HepG2 (cell line): ENCODE results near the gene EPC1. TPM values are rescaled to one million over a fixed set of nuclear protein-coding genes. Genes with fewer than 3 reads are reported as not detected.

Experiments
- ATAC-seq: fragments of 200-7000 bp; cut with Tn5 transposase; 3 replicates; pipeline ENCODE4 v1.9.1; 2020; ENCODE audit warnings: mild to moderate bottlenecking, moderate library complexity
- BruUV-seq: library from RNA; stranded (reverse); fragments of 400-500 nt; replicated peaks from 2 replicates; lab custom pipeline; 2021; lab: Mats Ljungman, UMichigan
- CTCF ChIA-PET: fragments of 300-600 bp; formaldehyde crosslinking; extraction: SDS; loops from one replicate; lab custom pipeline; 2021; ENCODE audit warnings: low total read pairs, inconsistent platforms, low intra/inter-chr PET ratio; lab: Yijun Ruan, JAX
- POLR2A ChIA-PET: fragments of 350-600 bp; sonication (Branson Sonifier 250); formaldehyde crosslinking; loops from one replicate; lab custom pipeline; 2020; ENCODE audit warnings: antibody characterized with exemption, inconsistent platforms; lab: Yijun Ruan, JAX
- DNase-seq: peaks from one replicate; pipeline ENCODE4 v3.0.0-alpha.2; 2015; ENCODE audit warnings: low spot score
- FAIRE-seq: peaks from 3 replicates; lab custom pipeline; 2011; peaks lifted over from hg19 to GRCh38; lab: Jason Lieb, UNC
- H2AFZ ChIP-seq: one replicate; pipeline ENCODE4 v1.6.1; 2011; ENCODE audit warnings: low read length, inconsistent platforms
- H3K27ac ChIP-seq: fragments of 300-600 bp; 3 replicates; pipeline ENCODE4 v1.8.0; 2011; ENCODE audit warnings: mixed run types, mild to moderate bottlenecking, mixed read lengths, low read length, inconsistent platforms; ENCODE audit not compliant: insufficient read depth; ENCODE audit errors: extremely low read length
- H3K27me3 ChIP-seq, 2 experiments: fragments of 200-600 bp in 1 of 2; 2 replicates in 1 of 2; 3 replicates in 1 of 2; pipeline versions ENCODE4 v1.6.0 to v1.8.0; 2011; ENCODE audit warnings: low read length in 2 of 2, mild to moderate bottlenecking in 2 of 2, moderate library complexity in 2 of 2, inconsistent platforms in 1 of 2; ENCODE audit not compliant: insufficient read depth in 2 of 2, control insufficient read depth in 1 of 2
- H3K36me3 ChIP-seq, 2 experiments: fragments of 200-600 bp in 1 of 2; replicated peaks in 1 of 2; 2 replicates in 1 of 2; 3 replicates in 1 of 2; pipeline versions ENCODE4 v1.5.1 to v1.8.0; 2011; ENCODE audit warnings: low read length in 2 of 2, inconsistent platforms in 1 of 2; ENCODE audit not compliant: insufficient read depth in 2 of 2, control insufficient read depth in 1 of 2
- H3K4me1 ChIP-seq: 2 replicates; pipeline ENCODE4 v1.5.1; 2012; ENCODE audit warnings: low read length, inconsistent platforms; ENCODE audit not compliant: insufficient read depth
- H3K4me2 ChIP-seq: 2 replicates; pipeline ENCODE4 v1.6.0; 2011; ENCODE audit warnings: low read depth, low read length, inconsistent platforms
- H3K4me3 ChIP-seq, 3 experiments: fragments of 200-600 bp in 1 of 3; sonication (generic), shearing (Covaris generic) in 1 of 3; replicated peaks in 1 of 3; 2 replicates each; pipeline ENCODE4 v1.5.1; 2011 to 2016; ENCODE audit warnings: low read length in 3 of 3, inconsistent platforms in 2 of 3, low read depth in 2 of 3, mild to moderate bottlenecking in 2 of 3, control low read depth in 1 of 3, mixed read lengths in 1 of 3; ENCODE audit not compliant: insufficient read depth in 1 of 3
- H3K79me2 ChIP-seq: one replicate; pipeline ENCODE4 v1.6.1; 2011; ENCODE audit warnings: low read length, inconsistent platforms; ENCODE audit not compliant: insufficient read depth
- H3K9ac ChIP-seq: 2 replicates; pipeline ENCODE4 v1.6.0; 2011; ENCODE audit warnings: mild to moderate bottlenecking, low read depth, low read length, inconsistent platforms; ENCODE audit not compliant: insufficient read depth
- H3K9me3 ChIP-seq: 2 replicates; pipeline ENCODE4 v1.5.1; 2012; ENCODE audit warnings: mild to moderate bottlenecking, low read length
- H4K20me1 ChIP-seq: 2 replicates; pipeline ENCODE4 v1.6.0; 2011; ENCODE audit warnings: inconsistent platforms, mild to moderate bottlenecking, low read length, moderate library complexity; ENCODE audit not compliant: insufficient read depth
- IKZF1 ChIP-seq: fragments of 450-650 bp; IDR thresholded peaks from 2 replicates; pipeline ENCODE4 v1.7.1; 2016
- PHF8 ChIP-seq: sonication (generic); formaldehyde crosslinking; IDR thresholded peaks from 2 replicates; pipeline ENCODE4 v1.5.0; 2020; ENCODE audit warnings: missing genetic modification reagents
- POLR2G ChIP-seq: fragments of 200-400 bp; formaldehyde crosslinking; IDR thresholded peaks from 2 replicates; pipeline ENCODE4 v1.6.1; 2018; ENCODE audit warnings: mild to moderate bottlenecking, low read depth, low read length, moderate library complexity
- RBM22 ChIP-seq: fragments of 200-400 bp; formaldehyde crosslinking; optimal IDR thresholded peaks from 2 replicates; pipeline ENCODE3; 2017; ENCODE audit warnings: mild to moderate bottlenecking, low read length, moderate library complexity
- SCMH1 ChIP-seq: sonication (generic); formaldehyde crosslinking; IDR thresholded peaks from 2 replicates; pipeline ENCODE4 v1.9.0; 2021; ENCODE audit warnings: missing genetic modification reagents, mild to moderate bottlenecking, borderline replicate concordance
- TEAD3 ChIP-seq: optimal IDR thresholded peaks from 2 replicates; pipeline ENCODE3; 2016; ENCODE audit warnings: borderline replicate concordance
- ZBTB3 ChIP-seq: sonication (generic); formaldehyde crosslinking; IDR thresholded peaks from 2 replicates; pipeline ENCODE4 v1.4.0; 2020; ENCODE audit warnings: low read depth, mild to moderate bottlenecking, moderate library complexity, missing genetic modification reagents, borderline replicate concordance
- ZNF136 ChIP-seq: sonication (generic); formaldehyde crosslinking; IDR thresholded peaks from 2 replicates; pipeline ENCODE4 v1.8.1; 2022; ENCODE audit warnings: low read depth, mild to moderate bottlenecking, moderate library complexity, missing genetic modification reagents
- ZNF367 ChIP-seq: sonication (generic); formaldehyde crosslinking; IDR thresholded peaks from 2 replicates; pipeline ENCODE4 v1.4.0; 2020; ENCODE audit warnings: missing genetic modification reagents, borderline replicate concordance
- ZNF549 ChIP-seq: sonication (generic); formaldehyde crosslinking; IDR thresholded peaks from 2 replicates; pipeline ENCODE4 v1.5.0; 2020; ENCODE audit warnings: missing genetic modification reagents
- WGBS: methylation state at CpG from one replicate; pipeline ENCODE4 v1.1.6; 2017; ENCODE audit warnings: low lambda C conversion rate; 5-methylcytosine and 5-hydroxymethylcytosine counted together
- in situ Hi-C: cut with HindIII; loops from 2 replicates; pipeline ENCODE4 v1.10.0; 2017; ENCODE audit warnings: low pct_unique_long_range_greater_than_20kb; ENCODE audit not compliant: extremely low pct_ligation_motif_present
- intact Hi-C: fragments of 100-400 bp; cut with micrococcal nuclease; formaldehyde crosslinking; loops from one replicate; pipeline ENCODE4 v1.10.0; 2022; ENCODE audit not compliant: unreplicated experiment
- polyA plus RNA-seq, 8 experiments: library from polyadenylated mRNA; depleted of rRNA in 3 of 8; stranded (reverse) in 7 of 8; unstranded in 1 of 8; fragments of >200 nt; fragmentation: Illumina TruSeq in 4 of 8; extraction: Trizol in 4 of 8; gene quantifications; 2 replicates each; pipeline versions ENCODE4 v1.2.1 to v1.2.3, GENCODE V29; 2011 to 2016; ENCODE audit warnings: low read depth in 4 of 8, missing spikeins in 1 of 8, mixed read lengths in 1 of 8; ENCODE audit not compliant: insufficient read depth in 1 of 8
- total RNA-seq, 5 experiments: library from RNA; depleted of rRNA; stranded (reverse); fragments of >200 nt; fragmentation: Illumina TruSeq; extraction: Trizol; gene quantifications; 2 replicates each; pipeline ENCODE4 v1.2.3, GENCODE V29; 2016; ENCODE audit warnings: low read depth in 1 of 5

EPC1 gene
- total and polyA plus RNA-seq, 2 of the 13 experiments (the other 11 are each of a cell fraction or from before 2014, with no cell fraction given), result 28.7 to 44.2 TPM

DNA sequence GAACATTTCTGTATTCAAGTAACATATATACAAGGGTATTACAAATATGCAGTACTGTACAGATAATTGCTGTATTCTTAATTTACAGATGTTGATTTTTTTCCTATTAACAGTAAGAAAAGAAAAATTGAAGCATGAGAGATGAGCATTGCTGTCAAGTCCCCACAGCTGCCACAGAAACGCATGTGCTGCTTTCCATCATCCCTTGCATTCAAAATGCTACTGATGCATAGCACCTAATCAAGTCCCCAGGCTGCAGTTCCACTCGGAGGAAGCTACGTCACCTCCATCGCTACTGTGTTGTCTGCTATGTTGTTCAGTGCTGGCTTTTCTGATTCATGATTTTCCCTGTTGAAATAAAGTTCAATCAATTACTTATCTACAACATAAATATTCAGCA, 78.2 kb downstream of the EPC1 start:
- in situ Hi-C loops, result no loop called here
- Histone ChIP-seq H3K9me3 (no peaks in the 10 kb centered on the region), H3K27me3 (no peaks in the 10 kb centered on the region), H4K20me1 (no peaks in the 10 kb centered on the region), H2AFZ (no peak overlapping the region), H3K9ac (no peak overlapping the region), H3K27ac (no peak overlapping the region), H3K4me3 (no peak overlapping the region), H3K4me1 (no peaks in the 10 kb centered on the region), H3K79me2 (no peaks in the 10 kb centered on the region), H3K36me3 (peaks cover 12 to 46% of the 10 kb centered on the region in 2 experiments), H3K4me2 (no peak overlapping the region)
- CTCF ChIA-PET, result no interaction called here
- POLR2A ChIA-PET, result no interaction called here
- intact Hi-C loops, result no loop called here
- ATAC-seq (no peak), FAIRE-seq (no peak), DNase-seq (no peak)
- no TSS peak for BruUV-seq
- no peak for TF ChIP-seq ZNF367 (CRISPR knock-in tag)
- no peak for TF ChIP-seq SCMH1 (CRISPR knock-in tag)
- TF ChIP-seq RBM22, result peak; percentile 63
- no peak for TF ChIP-seq ZNF136 (CRISPR knock-in tag)
- no peak for TF ChIP-seq TEAD3
- no peak for TF ChIP-seq IKZF1
- no peak for TF ChIP-seq PHF8
- WGBS, result 96% methylated on average over 4 of the region's 4 CpGs

DNA sequence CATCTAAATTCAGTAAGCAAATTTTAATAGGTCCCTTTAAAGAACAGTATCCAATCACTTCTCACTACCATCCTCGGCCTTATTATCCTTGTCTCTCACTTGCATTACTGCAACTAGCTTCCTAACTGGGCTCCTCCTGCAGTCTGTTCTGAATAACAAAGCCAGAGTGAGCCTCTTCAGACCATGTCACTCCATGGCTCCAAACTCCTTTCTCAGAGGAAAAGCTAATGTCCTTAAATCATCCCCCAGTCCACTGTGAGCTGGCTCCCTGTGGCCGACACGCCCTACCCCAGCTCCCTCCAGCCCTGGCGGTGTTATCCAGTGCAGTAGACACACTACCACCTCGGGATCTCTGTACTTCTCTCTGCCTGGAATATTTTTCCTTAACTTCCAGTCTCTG, 80.0 kb downstream of the EPC1 start:
- in situ Hi-C loops, result no loop called here
- 94% methylated on average over 5 of the region's 5 CpGs for WGBS

More for the DNA sequence above, 80.0 kb downstream of the EPC1 start:
- Histone ChIP-seq H3K9ac (no peak overlapping the region), H3K4me3 (no peak overlapping the region), H3K79me2 (no peaks in the 10 kb centered on the region), H3K27me3 (no peaks in the 10 kb centered on the region), H3K4me1 (no peaks in the 10 kb centered on the region), H3K9me3 (no peaks in the 10 kb centered on the region), H4K20me1 (no peaks in the 10 kb centered on the region), H3K4me2 (no peak overlapping the region), H3K27ac (no peak overlapping the region), H3K36me3 (peaks cover 8 to 33% of the 10 kb centered on the region in 2 experiments), H2AFZ (no peak overlapping the region)
- FAIRE-seq (no peak), DNase-seq (no peak), ATAC-seq (peak; percentile 25)
- no peak for TF ChIP-seq ZNF549 (CRISPR knock-in tag)
- no peak for TF ChIP-seq ZBTB3 (CRISPR knock-in tag)
- TF ChIP-seq POLR2G, result peak; percentile 45; the same call in 1 of the 2 replicates
- peak; percentile 92 for TF ChIP-seq RBM22
- POLR2A ChIA-PET, result no interaction called here
- CTCF ChIA-PET, result no interaction called here
- BruUV-seq, result no TSS peak
- intact Hi-C loops, result no loop called here
